D721Med (cell line): Measurements from ENCODE around the gene RRN3.
"Not testable (repeated sequence)": the region's sequence is repeated elsewhere in the genome, so short reads cannot be mapped to it uniquely, and the experiment has no call there.

ENCODE experiments used
- DNase-seq: peaks from one replicate; pipeline ENCODE4 v3.0.0; 2011; ENCODE audit warnings: low spot score; ENCODE audit not compliant: insufficient read length
- FAIRE-seq: peaks from 2 replicates; lab custom pipeline; 2011; peaks lifted over from hg19 to GRCh38; lab: Jason Lieb, UNC
- CTCF ChIP-seq: IDR thresholded peaks from 2 replicates; pipeline ENCODE4 v1.5.1; 2012; ENCODE audit warnings: mild to moderate bottlenecking, control low read depth; ENCODE audit not compliant: insufficient read depth; ENCODE audit errors: missing control alignments

RRN3 gene

GRCh38 chr16:15022194-15022593 lies 71.9 kb downstream of the RRN3 start:
- not testable (repeated sequence) for FAIRE-seq, DNase-seq
- TF ChIP-seq CTCF: peak; percentile 55

- not testable (repeated sequence) for DNase-seq, FAIRE-seq
Measured at GRCh38 chr16:15021429-15021828, 72.6 kb downstream of the RRN3 start.

GRCh38 chr16:15016951-15017580 lies 77.0 kb downstream of the RRN3 start:
- not testable (repeated sequence) for DNase-seq

GRCh38 chr16:15016354-15016753 lies 77.7 kb downstream of the RRN3 start:
- not testable (repeated sequence) for FAIRE-seq, DNase-seq

More at GRCh38 chr16:15016951-15017580, 77.0 kb downstream of the RRN3 start:
- not testable (repeated sequence) for FAIRE-seq

GRCh38 chr16:15015671-15016070 lies 78.4 kb downstream of the RRN3 start:
- not testable (repeated sequence) for FAIRE-seq

GRCh38 chr16:15012941-15013340 lies 81.1 kb downstream of the RRN3 start:
- not testable (repeated sequence) for DNase-seq, FAIRE-seq

More at GRCh38 chr16:15015671-15016070, 78.4 kb downstream of the RRN3 start:
- DNase-seq: not testable (repeated sequence)
